ENCODE data around the gene ASTN1. TPM values are rescaled to one million over a fixed set of nuclear protein-coding genes. Genes with fewer than 3 reads are reported as not detected.

Gene ASTN1
- total and polyA plus RNA-seq, 2 experiments from 2014 or later, result 1.1 TPM; not detected in 1

- Histone ChIP-seq H3K9me2 (replicated peaks; ENCODE audit: insufficient read depth) (no peaks in the 10 kb centered on the region), H3K79me2 (no peaks in the 10 kb centered on the region), H4K20me1 (ENCODE audit: insufficient read depth, poor library complexity, severe bottlenecking) (no peaks in the 10 kb centered on the region), H3K4me2 (no peak overlapping the region), H3K36me3 (replicated peaks; ENCODE audit: insufficient read depth, low read depth) (no peaks in the 10 kb centered on the region), H3K4me3 (no peak overlapping the region), H3K9me3 (ENCODE audit: low read depth) (no peaks in the 10 kb centered on the region), H3K27ac (no peak overlapping the region), H3K4me1 (ENCODE audit: insufficient read depth) (no peaks in the 10 kb centered on the region), H2AFZ (no peak overlapping the region), H3K27me3 (peaks cover 45% of the 10 kb centered on the region)
- WGBS (ENCODE audit: low lambda C conversion rate, missing lambda C conversion rate), result 61% methylated on average over 2 of the region's 2 CpGs
- DNase-seq (ENCODE audit: low spot score), result no peak
- no peak for TF ChIP-seq EZH2phosphoT487 (IDR thresholded peaks at IDR 0.05; ENCODE audit: low read depth, severe bottlenecking, unreplicated experiment)
- TF ChIP-seq EZH2 (IDR thresholded peaks at IDR 0.05; ENCODE audit: borderline replicate concordance), result no peak
- no peak for TF ChIP-seq CTCF (IDR thresholded peaks at IDR 0.05; ENCODE audit: poor library complexity)
Measured at GRCh38 chr1:177183836-177184235, 19.3 kb upstream of the ASTN1 start.

GRCh38 chr1:177181631-177182291 lies 17.2 kb upstream of the ASTN1 start:
- Histone ChIP-seq H2AFZ (peak overlapping the region; percentile 70), H3K4me3 (no peak overlapping the region), H3K27ac (no peak overlapping the region), H4K20me1 (ENCODE audit: insufficient read depth, poor library complexity, severe bottlenecking) (no peaks in the 10 kb centered on the region), H3K4me1 (ENCODE audit: insufficient read depth) (no peaks in the 10 kb centered on the region), H3K27me3 (peaks cover 65% of the 10 kb centered on the region), H3K79me2 (no peaks in the 10 kb centered on the region), H3K9me3 (ENCODE audit: low read depth) (no peaks in the 10 kb centered on the region), H3K4me2 (peak overlapping the region; percentile 91), H3K9me2 (replicated peaks; ENCODE audit: insufficient read depth) (no peaks in the 10 kb centered on the region), H3K36me3 (replicated peaks; ENCODE audit: insufficient read depth, low read depth) (no peaks in the 10 kb centered on the region)
- DNase-seq (ENCODE audit: low spot score), result peak; percentile 78
- 1% methylated on average over 31 of the region's 32 CpGs for WGBS (ENCODE audit: low lambda C conversion rate, missing lambda C conversion rate)
- TF ChIP-seq CTCF (IDR thresholded peaks at IDR 0.05; ENCODE audit: poor library complexity) (peak; percentile 86), EZH2 (IDR thresholded peaks at IDR 0.05; ENCODE audit: borderline replicate concordance) (no peak)

DNA sequence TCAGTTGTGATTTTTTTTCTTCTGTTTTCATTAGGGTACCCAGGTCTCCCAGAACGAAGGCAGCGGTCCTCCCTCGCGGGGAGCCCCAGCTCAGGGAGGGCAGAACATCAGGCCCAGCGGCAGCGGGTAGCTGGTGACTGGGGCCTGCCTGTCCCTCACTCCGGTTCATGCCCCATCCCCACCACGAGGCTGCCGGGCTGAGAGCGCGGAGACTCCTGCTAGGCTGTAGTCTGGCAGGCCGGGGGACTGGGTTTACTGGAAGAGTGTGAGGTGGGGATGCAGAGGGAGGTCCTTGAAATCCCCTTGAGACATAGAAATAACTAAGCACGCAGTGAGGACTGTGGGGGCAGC lies 16.7 kb upstream of the ASTN1 start:
- Histone ChIP-seq H3K9me2 (replicated peaks; ENCODE audit: insufficient read depth) (no peaks in the 10 kb centered on the region), H3K4me2 (peak overlapping the region; percentile 91), H3K27ac (no peak overlapping the region), H3K9me3 (ENCODE audit: low read depth) (no peaks in the 10 kb centered on the region), H4K20me1 (ENCODE audit: insufficient read depth, poor library complexity, severe bottlenecking) (no peaks in the 10 kb centered on the region), H3K4me1 (ENCODE audit: insufficient read depth) (no peaks in the 10 kb centered on the region), H3K27me3 (peaks cover 68% of the 10 kb centered on the region), H2AFZ (peak overlapping the region; percentile 70), H3K4me3 (no peak overlapping the region), H3K79me2 (no peaks in the 10 kb centered on the region), H3K36me3 (replicated peaks; ENCODE audit: insufficient read depth, low read depth) (no peaks in the 10 kb centered on the region)
- WGBS (ENCODE audit: low lambda C conversion rate, missing lambda C conversion rate), result 8% methylated on average over 13 of the region's 13 CpGs
- no peak for DNase-seq (ENCODE audit: low spot score)
- TF ChIP-seq EZH2 (IDR thresholded peaks at IDR 0.05; ENCODE audit: borderline replicate concordance), result no peak
- TF ChIP-seq EZH2phosphoT487 (IDR thresholded peaks at IDR 0.05; ENCODE audit: low read depth, severe bottlenecking, unreplicated experiment), result no peak
- TF ChIP-seq CTCF (IDR thresholded peaks at IDR 0.05; ENCODE audit: poor library complexity), result no peak
